Chondrocyte (in vitro differentiated cells): Measurements from ENCODE around the gene CLCNKA. TPM values are rescaled to one million over a fixed set of nuclear protein-coding genes. Genes with fewer than 3 reads are reported as not detected.
"Not testable (repeated sequence)": the region's sequence is repeated elsewhere in the genome, so short reads cannot be mapped to it uniquely, and the experiment has no call there.

Experiments
- DNase-seq: peaks from one replicate; pipeline ENCODE4 v3.0.0; 2021; ENCODE audit warnings: mixed read lengths, low spot score
- H3K27ac Mint-ChIP-seq: one replicate; pipeline ENCODE4 v1.8.0; 2021; ENCODE audit warnings: mild to moderate bottlenecking, moderate library complexity, mixed read lengths; ENCODE audit not compliant: unreplicated experiment
- H3K27me3 Mint-ChIP-seq: 2 replicates; pipeline ENCODE4 v1.8.0; 2021; ENCODE audit warnings: low read depth, mixed read lengths
- H3K36me3 Mint-ChIP-seq: 2 replicates; pipeline ENCODE4 v1.8.0; 2021; ENCODE audit warnings: low read depth, mixed read lengths
- H3K4me1 Mint-ChIP-seq: 2 replicates; pipeline ENCODE4 v1.8.0; 2021; ENCODE audit warnings: low read depth, mild to moderate bottlenecking, mixed read lengths
- H3K4me3 Mint-ChIP-seq: one replicate; pipeline ENCODE4 v1.8.0; 2021; ENCODE audit warnings: mild to moderate bottlenecking, moderate library complexity, mixed read lengths; ENCODE audit not compliant: unreplicated experiment
- H3K9me3 Mint-ChIP-seq: 2 replicates; pipeline ENCODE4 v1.8.0; 2021; ENCODE audit warnings: low read depth, mixed read lengths
- total RNA-seq: library from RNA; stranded (reverse); gene quantifications from 3 replicates; pipeline ENCODE4 v1.2.1, GENCODE V29; 2021
- TF ChIP-seq, protein P1 (sequence below): fragments of 200-600 bp; sonication (generic); IDR thresholded peaks from 2 replicates; pipeline ENCODE4 v1.5.0; 2021; ENCODE audit warnings: antibody characterized with exemption, mild to moderate bottlenecking, moderate library complexity

CLCNKA gene
- total RNA-seq, 1 donor from 2014 or later, result 0.12 TPM

DNA sequence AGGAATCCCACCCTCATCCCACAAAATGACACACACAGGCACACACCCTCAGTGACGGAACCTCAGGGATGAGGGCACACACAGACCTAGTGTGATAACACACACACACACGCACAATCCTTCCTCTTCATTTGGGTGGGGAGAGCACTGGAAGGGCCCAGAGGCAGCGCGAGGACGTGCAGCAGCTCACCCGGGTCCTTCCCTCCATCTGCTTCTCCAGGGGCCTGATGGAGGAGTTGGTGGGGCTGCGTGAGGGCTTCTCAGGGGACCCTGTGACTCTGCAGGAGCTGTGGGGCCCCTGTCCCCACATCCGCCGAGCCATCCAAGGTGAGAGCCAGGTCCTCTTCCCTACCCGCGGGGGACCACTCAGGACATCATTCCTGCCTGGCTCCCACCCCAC is 557 bp downstream of the CLCNKA start:
- TF ChIP-seq, protein P1, sequence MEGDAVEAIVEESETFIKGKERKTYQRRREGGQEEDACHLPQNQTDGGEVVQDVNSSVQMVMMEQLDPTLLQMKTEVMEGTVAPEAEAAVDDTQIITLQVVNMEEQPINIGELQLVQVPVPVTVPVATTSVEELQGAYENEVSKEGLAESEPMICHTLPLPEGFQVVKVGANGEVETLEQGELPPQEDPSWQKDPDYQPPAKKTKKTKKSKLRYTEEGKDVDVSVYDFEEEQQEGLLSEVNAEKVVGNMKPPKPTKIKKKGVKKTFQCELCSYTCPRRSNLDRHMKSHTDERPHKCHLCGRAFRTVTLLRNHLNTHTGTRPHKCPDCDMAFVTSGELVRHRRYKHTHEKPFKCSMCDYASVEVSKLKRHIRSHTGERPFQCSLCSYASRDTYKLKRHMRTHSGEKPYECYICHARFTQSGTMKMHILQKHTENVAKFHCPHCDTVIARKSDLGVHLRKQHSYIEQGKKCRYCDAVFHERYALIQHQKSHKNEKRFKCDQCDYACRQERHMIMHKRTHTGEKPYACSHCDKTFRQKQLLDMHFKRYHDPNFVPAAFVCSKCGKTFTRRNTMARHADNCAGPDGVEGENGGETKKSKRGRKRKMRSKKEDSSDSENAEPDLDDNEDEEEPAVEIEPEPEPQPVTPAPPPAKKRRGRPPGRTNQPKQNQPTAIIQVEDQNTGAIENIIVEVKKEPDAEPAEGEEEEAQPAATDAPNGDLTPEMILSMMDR, result no peak
- DNase-seq, result no peak
- peaks cover 30% of the 10 kb centered on the region for H3K4me1 Mint-ChIP-seq
- no peak overlapping the region for H3K4me3 Mint-ChIP-seq
- H3K27ac Mint-ChIP-seq, result no peak overlapping the region
- no peaks in the 10 kb centered on the region for H3K9me3 Mint-ChIP-seq
- H3K36me3 Mint-ChIP-seq, result no peaks in the 10 kb centered on the region
- no peaks in the 10 kb centered on the region for H3K27me3 Mint-ChIP-seq

DNA sequence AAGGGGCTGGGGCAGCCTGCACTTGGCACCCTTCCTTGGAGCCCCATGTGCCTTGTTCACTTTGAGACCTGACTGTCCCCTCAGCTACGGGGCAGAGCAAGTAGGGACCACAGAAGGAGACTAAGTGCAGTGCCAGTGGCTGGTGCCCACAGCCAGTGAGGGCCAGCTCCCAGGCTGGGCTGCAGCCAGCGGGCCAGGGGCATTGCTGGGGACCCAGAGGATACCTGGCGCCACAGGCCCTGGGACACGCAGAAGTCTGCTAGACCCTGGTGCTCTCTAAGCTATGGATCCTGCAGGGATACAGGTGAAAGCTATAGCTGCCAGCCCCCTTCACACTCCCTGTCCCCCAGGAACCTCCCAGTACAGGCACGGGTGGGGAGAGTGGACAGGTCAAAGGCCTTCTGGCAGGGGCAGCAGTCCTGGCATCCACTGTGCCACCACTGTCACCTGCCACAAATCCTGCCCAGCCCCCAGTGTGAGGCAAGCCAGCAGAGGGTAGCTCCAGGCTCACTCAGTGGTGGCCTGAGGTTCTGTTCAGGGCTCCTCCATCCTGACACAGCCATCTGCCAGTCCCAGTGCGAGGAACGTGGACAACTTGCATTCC is 1.3 kb downstream of the CLCNKA start:
- Mint-ChIP-seq H3K4me1 (peaks cover 22% of the 10 kb centered on the region), H3K4me3 (no peak overlapping the region), H3K27ac (no peak overlapping the region), H3K9me3 (no peaks in the 10 kb centered on the region), H3K27me3 (no peaks in the 10 kb centered on the region), H3K36me3 (no peaks in the 10 kb centered on the region)
- no peak for DNase-seq
- TF ChIP-seq, protein P1, result no peak

DNA sequence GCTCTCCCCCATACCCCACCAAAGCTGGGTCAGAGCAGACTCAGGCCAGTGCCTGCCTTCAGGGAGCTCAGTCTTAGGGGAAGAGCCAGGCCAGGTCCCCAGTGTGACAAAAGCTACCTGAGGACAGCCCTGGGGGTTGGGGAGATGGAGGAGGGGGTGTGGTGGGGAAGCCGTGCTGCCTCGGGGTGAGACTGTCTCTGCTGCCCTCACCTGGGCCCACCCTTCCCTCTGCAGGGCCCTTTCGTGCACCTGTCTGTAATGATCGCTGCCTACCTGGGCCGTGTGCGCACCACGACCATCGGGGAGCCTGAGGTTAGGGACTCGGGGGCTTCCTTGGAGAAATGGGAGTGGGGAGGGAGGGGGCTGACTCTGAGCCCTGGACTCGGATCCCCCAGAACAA is 4.5 kb downstream of the CLCNKA start:
- not testable (repeated sequence) for H3K4me3 Mint-ChIP-seq

DNA sequence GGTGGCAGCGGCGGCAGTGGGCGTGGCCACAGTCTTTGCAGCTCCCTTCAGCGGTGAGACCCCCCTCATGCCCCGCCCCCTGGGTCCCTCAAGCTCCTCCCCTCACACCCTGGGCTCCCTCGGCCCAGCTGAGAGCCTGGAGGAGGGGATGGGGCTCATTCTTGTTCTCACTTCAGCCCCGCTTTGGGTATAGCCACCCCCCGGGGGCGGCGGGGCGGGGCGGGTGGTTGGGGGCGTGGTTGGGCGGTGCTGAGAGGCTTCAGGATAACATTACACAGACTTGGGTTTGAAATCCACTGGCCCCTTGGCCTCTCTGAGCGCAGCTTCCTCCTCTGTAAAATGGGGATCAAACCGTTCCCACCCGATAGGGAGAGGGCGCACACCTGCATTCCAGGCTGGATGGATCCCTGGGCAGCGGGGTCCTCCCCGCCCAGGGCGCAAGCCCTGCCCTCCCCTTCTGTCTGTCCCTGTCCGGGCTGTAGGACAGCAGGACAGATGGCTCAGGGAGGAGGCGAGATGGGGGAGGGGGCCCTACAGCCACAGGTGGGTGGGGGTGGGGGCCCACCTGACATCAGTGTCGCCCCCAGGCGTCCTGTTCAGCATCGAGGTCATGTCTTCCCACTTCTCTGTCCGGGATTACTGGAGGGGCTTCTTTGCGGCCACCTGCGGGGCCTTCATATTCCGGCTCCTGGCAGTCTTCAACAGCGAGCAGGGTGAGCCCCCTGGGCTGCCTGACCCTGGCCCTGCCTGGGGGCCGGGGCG is 5.1 kb downstream of the CLCNKA start:
- no peaks in the 10 kb centered on the region for H3K36me3 Mint-ChIP-seq
- peaks cover 4% of the 10 kb centered on the region for H3K27me3 Mint-ChIP-seq
- H3K27ac Mint-ChIP-seq, result no peak overlapping the region
- no peaks in the 10 kb centered on the region for H3K9me3 Mint-ChIP-seq
- no peak overlapping the region for H3K4me3 Mint-ChIP-seq
- H3K4me1 Mint-ChIP-seq, result no peaks in the 10 kb centered on the region
- TF ChIP-seq, protein P1, result peak; percentile 31
- DNase-seq, result no peak

More for the DNA sequence above, 4.5 kb downstream of the CLCNKA start:
- not testable (repeated sequence) for H3K9me3 Mint-ChIP-seq, H3K36me3 Mint-ChIP-seq, H3K27me3 Mint-ChIP-seq, DNase-seq, H3K27ac Mint-ChIP-seq, H3K4me1 Mint-ChIP-seq

DNA sequence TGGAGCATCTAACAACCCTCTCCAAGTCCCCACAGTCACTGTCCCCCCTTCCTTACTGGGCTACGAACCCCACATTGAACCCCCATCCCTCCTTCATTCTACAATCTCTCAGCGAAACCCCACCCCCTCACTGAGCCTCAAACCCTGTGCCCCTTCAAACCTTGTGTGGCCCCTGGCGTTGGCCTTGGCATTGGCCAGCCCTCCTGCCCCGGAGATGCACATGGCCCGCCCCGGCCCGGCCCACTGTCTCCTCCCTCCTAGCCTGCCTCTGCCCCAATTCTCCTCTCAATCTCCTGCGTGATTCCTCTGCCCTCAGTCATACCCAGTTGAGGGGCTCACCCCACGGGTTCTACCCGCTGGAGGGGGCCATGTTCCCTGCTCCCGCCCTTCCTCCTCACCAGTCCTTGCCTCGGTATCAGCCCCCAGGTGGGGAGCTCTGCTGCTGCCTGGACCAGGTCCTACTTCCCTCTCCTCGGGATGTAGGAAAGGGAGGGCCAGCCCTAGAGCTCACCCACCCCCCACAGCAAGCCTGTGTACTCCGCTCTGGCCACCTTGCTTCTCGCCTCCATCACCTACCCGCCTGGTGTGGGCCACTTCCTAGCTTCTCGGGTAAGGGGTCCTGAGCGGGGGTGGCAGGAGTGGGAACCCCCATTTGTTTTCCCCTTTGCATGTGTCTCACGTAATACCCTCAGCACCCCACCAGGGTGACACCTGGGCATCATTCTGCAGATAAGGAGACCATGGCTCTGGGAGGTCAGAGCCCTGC is 6.6 kb downstream of the CLCNKA start:
- H3K4me1 Mint-ChIP-seq, result peaks cover 7% of the 10 kb centered on the region
- H3K36me3 Mint-ChIP-seq, result no peaks in the 10 kb centered on the region
- DNase-seq, result no peak
- no peak overlapping the region for H3K4me3 Mint-ChIP-seq
- H3K9me3 Mint-ChIP-seq, result no peaks in the 10 kb centered on the region
- TF ChIP-seq, protein P1, result no peak
- no peak overlapping the region for H3K27ac Mint-ChIP-seq
- H3K27me3 Mint-ChIP-seq, result peaks cover 4% of the 10 kb centered on the region

DNA sequence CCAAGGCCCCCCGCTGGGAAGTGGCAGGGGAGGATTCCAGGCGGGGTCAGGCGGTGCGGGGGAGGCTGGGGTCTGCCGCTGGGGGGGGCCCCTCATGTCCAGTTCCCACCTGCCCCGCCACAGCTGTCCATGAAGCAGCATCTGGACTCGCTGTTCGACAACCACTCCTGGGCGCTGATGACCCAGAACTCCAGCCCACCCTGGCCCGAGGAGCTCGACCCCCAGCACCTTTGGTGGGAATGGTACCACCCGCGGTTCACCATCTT is 7.1 kb downstream of the CLCNKA start:
- not testable (repeated sequence) for H3K27me3 Mint-ChIP-seq, H3K36me3 Mint-ChIP-seq, H3K9me3 Mint-ChIP-seq, H3K4me1 Mint-ChIP-seq, H3K27ac Mint-ChIP-seq, DNase-seq, H3K4me3 Mint-ChIP-seq
